ENCODE results near the gene TMEM51. TPM values are rescaled to one million over a fixed set of nuclear protein-coding genes. Genes with fewer than 3 reads are reported as not detected.

The TMEM51 gene
- total and polyA plus RNA-seq, 8 donors = 18.2 to 42.1 (median 25.6) TPM

DNA sequence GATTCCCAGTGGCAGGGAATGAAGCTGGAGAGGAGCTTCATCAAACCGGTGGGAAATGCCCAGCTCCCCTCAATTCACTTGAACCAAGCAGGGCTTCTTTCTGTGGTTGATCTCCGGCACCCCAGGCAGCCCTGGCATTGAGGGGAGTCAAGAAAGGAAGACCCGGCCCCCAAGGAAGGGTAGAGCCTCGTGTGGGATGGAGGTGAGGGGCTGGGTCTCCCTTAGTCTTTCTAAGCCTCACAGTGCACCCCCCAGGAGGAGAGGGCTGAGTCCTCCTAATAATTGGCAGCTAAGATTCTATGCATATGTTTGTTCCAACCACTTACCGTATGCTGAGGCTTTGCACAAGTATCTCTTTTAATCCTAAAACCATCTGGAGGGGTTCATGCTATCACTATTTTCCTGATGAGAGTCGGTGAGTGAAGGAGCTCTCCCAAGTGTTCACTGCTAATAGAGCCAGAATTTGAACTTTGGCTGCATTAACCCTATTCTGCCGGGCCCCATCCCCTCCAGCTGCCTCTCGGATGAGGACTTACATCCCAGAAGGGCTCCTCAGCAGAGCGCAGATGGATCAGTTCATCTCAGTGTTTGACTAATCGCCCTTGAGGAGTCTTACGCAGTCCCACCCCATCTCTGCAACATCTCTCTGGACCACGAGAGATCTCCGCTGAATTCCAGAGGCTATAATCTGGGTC lies 33.1 kb upstream of the TMEM51 start:
- no peaks in the 10 kb centered on the region for H3K27me3 ChIP-seq
- 87 to 96% methylated on average over 13 of the region's 13 CpGs for WGBS, 2 donors
- H3K27ac ChIP-seq = no peak overlapping the region
- ATAC-seq (no peak), FAIRE-seq (no peak), DNase-seq (no peak)
- H3K36me3 ChIP-seq = no peaks in the 10 kb centered on the region
- TF ChIP-seq, protein P1, sequence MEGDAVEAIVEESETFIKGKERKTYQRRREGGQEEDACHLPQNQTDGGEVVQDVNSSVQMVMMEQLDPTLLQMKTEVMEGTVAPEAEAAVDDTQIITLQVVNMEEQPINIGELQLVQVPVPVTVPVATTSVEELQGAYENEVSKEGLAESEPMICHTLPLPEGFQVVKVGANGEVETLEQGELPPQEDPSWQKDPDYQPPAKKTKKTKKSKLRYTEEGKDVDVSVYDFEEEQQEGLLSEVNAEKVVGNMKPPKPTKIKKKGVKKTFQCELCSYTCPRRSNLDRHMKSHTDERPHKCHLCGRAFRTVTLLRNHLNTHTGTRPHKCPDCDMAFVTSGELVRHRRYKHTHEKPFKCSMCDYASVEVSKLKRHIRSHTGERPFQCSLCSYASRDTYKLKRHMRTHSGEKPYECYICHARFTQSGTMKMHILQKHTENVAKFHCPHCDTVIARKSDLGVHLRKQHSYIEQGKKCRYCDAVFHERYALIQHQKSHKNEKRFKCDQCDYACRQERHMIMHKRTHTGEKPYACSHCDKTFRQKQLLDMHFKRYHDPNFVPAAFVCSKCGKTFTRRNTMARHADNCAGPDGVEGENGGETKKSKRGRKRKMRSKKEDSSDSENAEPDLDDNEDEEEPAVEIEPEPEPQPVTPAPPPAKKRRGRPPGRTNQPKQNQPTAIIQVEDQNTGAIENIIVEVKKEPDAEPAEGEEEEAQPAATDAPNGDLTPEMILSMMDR (IDR thresholded peaks at IDR 0.05) = no peak
- no peak overlapping the region for H3K4me3 ChIP-seq
- intact Hi-C loops (cut with DNase I) = loop anchor here in 2 of 3 donors (10.0 kb wide), 1 partner anchor 184 kb away; no protein-coding TSS in a partner anchor
- peaks cover 12 to 17% (median 13%) of the 10 kb centered on the region in 3 donors for H3K4me1 ChIP-seq
- H3K9me3 ChIP-seq = no peaks in the 10 kb centered on the region

DNA sequence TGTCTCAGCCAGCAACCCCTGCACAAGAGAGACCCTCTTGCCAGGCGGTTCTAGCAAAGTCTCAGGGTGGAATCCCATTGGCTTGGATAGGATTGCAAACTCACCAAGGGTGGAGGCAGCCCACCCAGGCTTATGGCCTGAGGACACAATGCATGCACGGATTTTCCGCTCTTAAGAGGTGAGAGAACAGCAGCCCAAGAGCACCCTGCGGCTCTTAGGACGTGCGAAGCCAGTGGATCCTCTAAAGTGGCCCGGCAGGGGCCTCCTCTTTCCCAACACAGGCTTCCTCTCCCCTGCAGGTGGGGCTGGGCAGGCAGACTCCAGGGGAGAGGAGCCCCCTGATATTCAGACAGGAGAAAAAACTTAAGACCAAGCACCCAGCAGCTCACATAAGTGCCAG lies 31.2 kb upstream of the TMEM51 start:
- Histone ChIP-seq H3K27ac (no peak overlapping the region), H3K4me3 (no peak overlapping the region), H3K27me3 (no peaks in the 10 kb centered on the region), H3K4me1 (peaks cover under 1 to 6% (median 4%) of the 10 kb centered on the region in 3 donors), H3K9me3 (no peaks in the 10 kb centered on the region), H3K36me3 (no peaks in the 10 kb centered on the region)
- intact Hi-C loops (cut with DNase I) = loop anchor here in 2 of 3 donors (10.0 kb wide), 1 partner anchor 182 kb away; no protein-coding TSS in a partner anchor
- 95 to 99% methylated on average over 7 of the region's 7 CpGs for WGBS, 2 donors
- TF ChIP-seq, protein P1 (IDR thresholded peaks at IDR 0.05) = no peak
- FAIRE-seq = no peak
- no peak for ATAC-seq
- no peak for DNase-seq

DNA sequence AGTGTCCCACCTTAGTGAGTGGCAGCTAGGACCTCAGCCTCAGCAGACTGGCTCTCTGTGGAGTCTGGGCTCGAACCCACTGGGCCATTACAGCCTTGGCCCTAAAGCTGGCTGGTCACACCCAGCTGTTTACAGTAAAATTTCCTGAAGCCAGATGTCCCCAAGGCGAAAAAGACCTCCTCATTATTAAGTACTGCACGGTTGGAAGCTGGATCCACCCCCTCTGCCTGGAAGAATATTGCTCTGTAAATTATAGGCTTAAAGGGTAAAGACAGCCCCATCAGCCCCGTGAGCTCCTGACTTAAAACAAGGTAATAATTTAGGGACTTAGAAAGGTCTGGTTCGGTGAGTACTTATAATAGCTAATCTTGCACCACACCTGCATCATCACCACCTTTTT lies 30.3 kb upstream of the TMEM51 start:
- H3K9me3 ChIP-seq = no peaks in the 10 kb centered on the region
- H3K36me3 ChIP-seq = no peaks in the 10 kb centered on the region
- no peaks in the 10 kb centered on the region for H3K27me3 ChIP-seq
- no peak overlapping the region for H3K27ac ChIP-seq
- WGBS, 2 donors = 84 to 89% methylated on average over 5 of the region's 5 CpGs
- intact Hi-C loops (cut with DNase I) = loop anchor here in 2 of 3 donors (10.0 kb wide), 1 partner anchor 182 kb away; no protein-coding TSS in a partner anchor
- FAIRE-seq (no peak), ATAC-seq (no peak), DNase-seq (no peak)
- no peak overlapping the region for H3K4me3 ChIP-seq
- TF ChIP-seq, protein P1 (IDR thresholded peaks at IDR 0.05) = no peak
- no peaks in the 10 kb centered on the region for H3K4me1 ChIP-seq

DNA sequence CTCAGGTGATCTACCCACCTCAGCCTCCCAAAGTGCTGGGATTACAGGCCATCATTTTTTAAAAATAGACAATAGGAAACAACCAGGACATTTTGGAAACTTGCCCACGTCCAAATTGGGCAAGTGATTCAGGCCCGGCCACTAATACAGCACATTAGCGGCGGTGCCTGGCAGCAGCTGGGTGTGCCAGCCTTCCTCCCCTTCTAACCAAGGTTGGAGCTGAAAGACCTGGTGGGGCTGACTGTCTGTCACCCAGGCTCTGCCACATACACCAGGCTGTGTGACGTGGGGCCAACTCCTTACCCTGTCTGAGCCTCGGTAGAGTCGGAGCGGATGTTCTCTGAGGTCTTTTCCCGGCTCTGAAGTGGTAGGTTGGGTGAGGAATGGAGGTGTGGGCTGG lies 29.6 kb upstream of the TMEM51 start:
- TF ChIP-seq, protein P1 (IDR thresholded peaks at IDR 0.05) = no peak
- FAIRE-seq (no peak), DNase-seq (no peak), ATAC-seq (no peak)
- 79 to 83% methylated on average over 9 of the region's 9 CpGs for WGBS, 2 donors
- Histone ChIP-seq H3K27ac (no peak overlapping the region), H3K9me3 (no peaks in the 10 kb centered on the region), H3K27me3 (no peaks in the 10 kb centered on the region), H3K4me1 (no peaks in the 10 kb centered on the region), H3K36me3 (no peaks in the 10 kb centered on the region), H3K4me3 (no peak overlapping the region)
- intact Hi-C loops (cut with DNase I) = loop anchor here in 2 of 3 donors (10.0 kb wide), 1 partner anchor 181 kb away; no protein-coding TSS in a partner anchor
